ENCODE data around the gene IDE. TPM values are rescaled to one million over a fixed set of nuclear protein-coding genes. Genes with fewer than 3 reads are reported as not detected.
"Not testable (repeated sequence)": the region's sequence is repeated elsewhere in the genome, so short reads cannot be mapped to it uniquely, and the experiment has no call there.

Gene IDE
- total RNA-seq, 4 donors from 2014 or later: 22.1 to 32.9 (median 24.4) TPM

- Histone ChIP-seq H3K4me1 (no peaks in the 10 kb centered on the region), H3K27me3 (no peaks in the 10 kb centered on the region), H3K36me3 (peaks cover 0 to 44% (median 22%) of the 10 kb centered on the region in 4 donors), H3K4me3 (no peak overlapping the region), H3K9me3 (no peaks in the 10 kb centered on the region), H3K27ac (no peak overlapping the region)
- in situ Hi-C loops (cut with MboI; ENCODE audit: low pct_ligation_motif_present in 1 of 4, low pct_unique_long_range_greater_than_20kb in 1 of 4, low sequenced_read_pairs in 3 of 4) (no loop called here), intact Hi-C loops (cut with DNase I; ENCODE audit: low total_unique reads) (no loop called here)
- DNase-seq: no peak
- WGBS, 2 donors (ENCODE audit: low coverage in 1 of 2): 94 to 97% methylated on average over 2 to 5 of the region's 5 CpGs
- TF ChIP-seq POLR2A (IDR thresholded peaks at IDR 0.05): no peak
- no peak for TF ChIP-seq POLR2AphosphoS5 (IDR thresholded peaks at IDR 0.05)
Observed at GRCh38 chr10:92463582-92463981, 110.3 kb downstream of the IDE start.

GRCh38 chr10:92454955-92455354, 118.9 kb downstream of the IDE start:
- H3K27ac ChIP-seq; intact Hi-C loops (cut with DNase I; ENCODE audit: low total_unique reads); H3K27me3 ChIP-seq; DNase-seq; in situ Hi-C loops (cut with MboI; ENCODE audit: low pct_ligation_motif_present in 1 of 4, low pct_unique_long_range_greater_than_20kb in 1 of 4, low sequenced_read_pairs in 3 of 4); H3K4me1 ChIP-seq; H3K4me3 ChIP-seq; H3K9me3 ChIP-seq: not testable (repeated sequence)
- peaks cover 0 to 14% (median under 1%) of the 10 kb centered on the region in 4 donors for H3K36me3 ChIP-seq
- WGBS, 2 donors (ENCODE audit: low coverage in 1 of 2): 90 to 91% methylated on average over 2 to 6 of the region's 6 CpGs

GRCh38 chr10:92452313-92452712, 121.6 kb downstream of the IDE start:
- Histone ChIP-seq H3K4me1 (no peaks in the 10 kb centered on the region), H3K27ac (no peak overlapping the region), H3K9me3 (no peaks in the 10 kb centered on the region), H3K27me3 (no peaks in the 10 kb centered on the region), H3K4me3 (no peak overlapping the region), H3K36me3 (peaks cover 0 to 13% (median 0%) of the 10 kb centered on the region in 4 donors)
- WGBS, 2 donors (ENCODE audit: low coverage in 1 of 2): 96 to 100% methylated on average over 2 of the region's 2 CpGs
- in situ Hi-C loops (cut with MboI; ENCODE audit: low pct_ligation_motif_present in 1 of 4, low pct_unique_long_range_greater_than_20kb in 1 of 4, low sequenced_read_pairs in 3 of 4): no loop called here
- no peak for DNase-seq
- TF ChIP-seq POLR2A (IDR thresholded peaks at IDR 0.05): no peak
- no peak for TF ChIP-seq POLR2AphosphoS5 (IDR thresholded peaks at IDR 0.05)
- TF ChIP-seq EP300 (IDR thresholded peaks at IDR 0.05; ENCODE audit: low read depth): no peak
- TF ChIP-seq CTCF (IDR thresholded peaks at IDR 0.05): no peak
- intact Hi-C loops (cut with DNase I; ENCODE audit: low total_unique reads): no loop called here

GRCh38 chr10:92451431-92451830, 122.5 kb downstream of the IDE start:
- no peak overlapping the region for H3K27ac ChIP-seq
- H3K9me3 ChIP-seq: no peaks in the 10 kb centered on the region
- H3K4me3 ChIP-seq: no peak overlapping the region
- DNase-seq: no peak
- intact Hi-C loops (cut with DNase I; ENCODE audit: low total_unique reads): no loop called here
- H3K27me3 ChIP-seq: no peaks in the 10 kb centered on the region
- peaks cover 0 to 13% (median 0%) of the 10 kb centered on the region in 4 donors for H3K36me3 ChIP-seq
- no peak for TF ChIP-seq CTCF (IDR thresholded peaks at IDR 0.05)
- in situ Hi-C loops (cut with MboI; ENCODE audit: low pct_ligation_motif_present in 1 of 4, low pct_unique_long_range_greater_than_20kb in 1 of 4, low sequenced_read_pairs in 3 of 4): no loop called here
- 95 to 100% methylated on average over 2 to 7 of the region's 7 CpGs for WGBS, 2 donors (ENCODE audit: low coverage in 1 of 2)
- no peaks in the 10 kb centered on the region for H3K4me1 ChIP-seq

- 81% methylated on average over 2 of the region's 2 CpGs; no CpG with 5 or more reads in 1 of the 2 donors for WGBS, 2 donors (ENCODE audit: low coverage in 1 of 2)
- TF ChIP-seq POLR2A (IDR thresholded peaks at IDR 0.05): no peak
- no peak for TF ChIP-seq CTCF (IDR thresholded peaks at IDR 0.05)
- TF ChIP-seq EP300 (IDR thresholded peaks at IDR 0.05; ENCODE audit: low read depth): no peak
- no peak for TF ChIP-seq POLR2AphosphoS5 (IDR thresholded peaks at IDR 0.05)
- H3K36me3 ChIP-seq: peaks cover 0 to 13% (median 0%) of the 10 kb centered on the region in 4 donors
Observed at GRCh38 chr10:92450896-92451295, 123.0 kb downstream of the IDE start.

More at GRCh38 chr10:92450896-92451295, 123.0 kb downstream of the IDE start:
- H3K4me1 ChIP-seq: no peaks in the 10 kb centered on the region
- no peak overlapping the region for H3K27ac ChIP-seq
- H3K27me3 ChIP-seq: no peaks in the 10 kb centered on the region
- in situ Hi-C loops (cut with MboI; ENCODE audit: low pct_ligation_motif_present in 1 of 4, low pct_unique_long_range_greater_than_20kb in 1 of 4, low sequenced_read_pairs in 3 of 4): no loop called here
- no peak for DNase-seq
- H3K4me3 ChIP-seq: no peak overlapping the region
- intact Hi-C loops (cut with DNase I; ENCODE audit: low total_unique reads): no loop called here
- no peaks in the 10 kb centered on the region for H3K9me3 ChIP-seq

Data from transverse colon (tissue), 4 donors.